GM11168 (cell line): Measurements from ENCODE around the gene LTBP3.

Experiments
- in situ Hi-C: fragments of 300-500 bp; cut with MboI; formaldehyde crosslinking; loops from one replicate; pipeline ENCODE4 v1.12.0; 2022; ENCODE audit warnings: low sequenced_read_pairs; ENCODE audit not compliant: unreplicated experiment

Gene LTBP3

DNA sequence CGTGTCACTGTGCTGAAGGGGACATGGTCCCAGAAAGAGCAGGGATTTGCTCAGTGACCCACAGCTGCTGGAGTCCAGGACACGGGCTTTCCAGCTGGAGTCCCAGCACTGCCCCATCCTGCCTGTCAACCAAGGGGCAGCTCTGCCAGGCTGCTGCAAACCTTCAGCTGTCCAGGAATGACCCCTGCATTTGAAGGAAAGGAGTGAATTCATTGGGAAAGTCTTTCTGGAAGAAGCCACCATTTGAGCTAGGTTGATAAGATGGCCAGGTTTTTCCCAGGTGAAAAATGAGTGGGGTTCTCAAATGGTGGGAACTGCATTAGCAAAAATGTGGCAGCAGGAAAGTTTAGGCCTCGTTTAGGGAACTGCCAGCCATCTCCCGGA lies 28.1 kb upstream of the LTBP3 start:
- in situ Hi-C loops, result no loop called here

DNA sequence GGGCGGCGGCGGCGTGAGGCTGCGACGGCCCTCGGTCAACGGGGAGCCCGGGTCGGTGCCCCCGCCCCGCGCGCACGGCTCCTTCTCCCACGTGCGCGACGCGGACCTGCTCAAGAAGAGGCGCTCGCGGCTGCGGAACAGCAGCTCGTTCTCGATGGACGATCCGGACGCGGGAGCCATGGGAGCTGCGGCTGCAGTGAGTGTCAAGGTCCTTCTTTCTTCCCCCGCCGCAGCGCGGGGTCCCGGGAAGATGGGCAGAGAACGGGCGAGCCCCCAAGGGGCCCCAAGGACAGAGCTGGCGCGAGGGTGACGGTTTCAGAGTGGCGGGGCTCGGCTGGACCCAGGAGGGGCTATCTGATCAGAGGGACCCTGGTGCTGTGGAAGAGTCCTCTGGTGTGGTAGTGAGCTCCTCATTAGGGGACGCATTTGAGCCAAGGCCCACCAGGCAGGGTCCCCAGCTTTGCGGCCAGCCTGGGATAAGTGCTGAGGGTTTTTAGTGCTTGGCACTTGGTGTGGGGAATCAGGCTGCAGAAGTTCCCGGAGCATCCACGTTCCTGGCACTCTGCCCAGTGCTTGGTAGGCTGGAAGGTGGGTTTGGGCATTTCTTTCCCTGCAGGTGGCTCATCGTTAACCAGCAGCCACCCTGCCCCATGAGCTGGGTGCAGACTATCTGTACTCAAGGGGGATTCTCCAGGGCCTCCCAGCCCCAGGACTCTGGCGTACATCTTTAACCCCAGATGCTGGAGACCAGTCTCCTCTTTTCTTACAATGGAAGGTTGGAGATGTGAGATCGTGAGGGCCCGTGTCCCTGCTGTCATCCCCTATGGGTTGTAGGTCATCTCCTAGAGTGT lies 27.5 kb upstream of the LTBP3 start:
- in situ Hi-C loops, result no loop called here

DNA sequence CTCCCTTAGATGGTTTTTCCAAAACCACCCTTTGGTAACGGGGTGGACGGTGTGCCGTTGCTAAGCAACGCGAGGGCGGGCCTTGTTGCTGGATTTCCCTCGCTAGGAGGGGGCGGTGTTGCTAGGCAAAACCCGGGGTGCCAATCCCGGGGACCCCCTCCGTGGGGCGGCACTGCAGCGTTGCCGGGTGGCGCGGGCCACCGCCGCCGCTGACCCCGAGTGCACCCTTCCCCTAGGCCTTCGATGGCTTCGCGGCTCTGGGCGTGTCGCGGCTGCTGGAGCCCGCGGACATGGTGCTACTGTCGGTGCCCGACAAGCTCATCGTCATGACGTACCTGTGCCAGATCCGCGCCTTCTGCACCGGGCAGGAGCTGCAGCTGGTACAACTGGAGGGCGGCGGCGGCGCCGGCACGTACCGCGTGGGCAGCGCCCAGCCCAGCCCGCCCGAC lies 26.6 kb upstream of the LTBP3 start:
- in situ Hi-C loops, result no loop called here

DNA sequence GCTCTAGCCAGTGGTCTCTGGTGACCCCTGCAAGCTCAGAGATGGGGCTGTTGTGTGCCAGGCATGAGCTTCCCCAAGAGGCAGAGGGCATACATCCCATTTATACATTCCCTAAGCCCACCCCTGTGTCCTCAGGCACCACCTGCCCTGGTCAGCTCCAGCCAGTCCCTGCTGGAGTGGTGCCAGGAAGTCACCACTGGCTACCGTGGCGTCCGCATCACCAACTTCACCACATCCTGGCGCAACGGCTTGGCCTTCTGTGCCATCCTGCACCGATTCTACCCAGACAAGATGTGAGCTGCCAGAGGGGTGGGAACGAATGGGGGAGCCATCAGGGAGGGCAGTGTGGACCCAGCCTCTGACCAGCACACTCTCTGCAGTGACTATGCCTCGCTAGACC lies 25.9 kb upstream of the LTBP3 start:
- in situ Hi-C loops, result no loop called here

DNA sequence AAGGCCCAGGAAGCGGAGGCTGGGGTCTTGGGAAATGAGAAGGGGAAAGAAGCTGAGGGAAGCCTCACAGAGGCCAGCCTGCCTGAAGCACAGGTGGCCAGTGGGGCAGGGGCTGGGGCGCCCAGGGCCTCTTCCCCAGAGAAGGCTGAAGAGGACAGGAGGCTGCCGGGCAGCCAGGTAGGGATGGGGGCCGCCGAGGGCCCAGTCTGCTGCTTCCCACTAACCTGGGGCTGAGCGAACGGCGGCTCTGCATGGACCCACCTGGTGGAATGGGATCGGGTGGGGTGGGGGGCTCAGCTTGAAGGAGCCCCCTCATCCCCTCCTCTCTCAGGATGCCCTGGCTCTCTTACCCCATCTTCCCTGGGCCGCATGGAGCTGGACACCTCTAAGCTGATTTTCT lies 25.4 kb upstream of the LTBP3 start:
- in situ Hi-C loops, result no loop called here

DNA sequence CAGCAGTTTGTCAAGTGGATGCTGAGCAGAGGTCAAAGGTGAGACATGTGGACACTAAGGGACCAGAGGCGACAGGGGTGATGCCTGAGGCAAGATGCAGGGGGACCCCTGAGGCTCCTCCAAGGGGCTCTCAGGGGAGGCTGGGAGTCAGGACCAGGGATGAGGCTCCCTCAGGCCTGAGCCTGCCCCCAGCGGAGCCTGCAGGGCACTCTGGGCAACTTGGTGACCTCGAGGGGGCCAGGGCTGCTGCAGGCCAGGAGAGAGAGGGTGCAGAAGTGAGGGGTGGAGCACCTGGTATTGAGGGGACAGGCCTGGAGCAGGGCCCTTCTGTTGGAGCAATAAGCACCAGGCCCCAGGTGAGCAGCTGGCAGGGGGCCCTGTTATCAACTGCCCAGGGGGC lies 23.8 kb upstream of the LTBP3 start:
- in situ Hi-C loops, result no loop called here

DNA sequence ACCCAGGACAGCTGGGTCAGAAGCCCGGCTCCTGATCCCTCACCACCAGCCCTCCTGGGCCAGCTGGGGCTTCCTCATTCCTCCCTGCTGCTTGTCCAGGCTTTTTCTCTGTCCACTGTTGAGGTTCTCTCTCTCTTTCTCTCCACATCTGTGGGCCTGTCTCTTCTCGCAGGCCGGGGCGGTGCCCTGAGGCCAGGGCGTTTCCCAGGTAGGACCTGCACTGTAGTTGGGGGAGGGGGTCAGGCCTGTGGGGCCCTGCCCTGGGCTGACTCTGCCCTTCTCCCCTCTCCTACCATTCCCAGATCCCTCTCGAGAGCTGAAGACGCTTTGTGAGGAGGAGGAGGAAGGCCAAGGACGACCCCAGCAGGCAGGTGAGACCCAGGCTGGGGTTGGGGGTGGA lies 22.6 kb upstream of the LTBP3 start:
- in situ Hi-C loops, result no loop called here

DNA sequence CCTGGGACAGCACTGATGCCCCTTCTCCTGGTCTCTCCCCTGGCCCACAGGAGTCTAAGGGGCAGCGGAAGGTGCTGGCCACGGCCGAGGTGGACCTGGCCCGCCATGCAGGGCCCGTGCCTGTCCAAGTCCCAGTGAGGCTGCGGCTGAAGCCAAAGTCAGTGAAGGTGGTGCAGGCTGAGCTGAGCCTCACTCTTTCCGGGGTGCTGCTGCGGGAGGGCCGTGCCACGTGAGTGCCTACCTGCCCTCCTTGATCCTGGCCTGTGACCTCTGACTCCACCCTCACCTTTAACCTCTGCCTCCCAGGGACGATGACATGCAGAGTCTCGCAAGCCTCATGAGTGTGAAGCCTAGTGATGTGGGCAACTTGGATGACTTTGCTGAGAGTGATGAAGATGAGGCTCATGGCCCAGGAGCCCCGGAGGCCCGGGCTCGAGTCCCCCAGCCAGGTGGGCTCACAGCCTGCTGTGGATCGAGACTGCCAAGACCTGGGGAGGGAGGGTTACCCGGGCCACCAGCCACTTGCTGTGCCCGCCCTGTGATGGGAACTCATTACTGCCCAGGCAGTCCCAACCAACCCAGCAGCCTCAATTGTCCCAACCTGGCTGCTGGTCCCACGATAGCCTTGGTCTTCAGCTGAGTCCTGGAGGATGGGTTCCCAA lies 22.0 kb upstream of the LTBP3 start:
- in situ Hi-C loops, result no loop called here

DNA sequence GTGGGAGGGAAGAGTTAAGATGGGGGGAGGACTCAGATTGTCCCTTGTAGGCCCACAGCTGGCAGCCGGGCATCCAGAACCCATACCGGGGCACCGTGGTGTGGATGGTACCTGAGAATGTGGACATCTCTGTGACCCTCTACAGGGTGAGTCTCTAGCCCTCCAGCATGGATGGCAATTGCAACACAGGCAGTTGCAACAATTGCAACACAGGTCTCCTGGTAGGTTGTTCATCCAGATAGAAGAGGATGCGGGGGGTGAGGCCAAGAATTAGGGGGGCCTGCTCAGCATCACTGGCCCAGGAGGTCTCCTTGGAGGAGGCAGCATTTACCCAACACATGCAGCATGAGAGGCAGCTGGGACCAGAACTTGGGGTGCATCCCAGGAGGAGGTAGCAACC lies 21.1 kb upstream of the LTBP3 start:
- in situ Hi-C loops, result no loop called here

DNA sequence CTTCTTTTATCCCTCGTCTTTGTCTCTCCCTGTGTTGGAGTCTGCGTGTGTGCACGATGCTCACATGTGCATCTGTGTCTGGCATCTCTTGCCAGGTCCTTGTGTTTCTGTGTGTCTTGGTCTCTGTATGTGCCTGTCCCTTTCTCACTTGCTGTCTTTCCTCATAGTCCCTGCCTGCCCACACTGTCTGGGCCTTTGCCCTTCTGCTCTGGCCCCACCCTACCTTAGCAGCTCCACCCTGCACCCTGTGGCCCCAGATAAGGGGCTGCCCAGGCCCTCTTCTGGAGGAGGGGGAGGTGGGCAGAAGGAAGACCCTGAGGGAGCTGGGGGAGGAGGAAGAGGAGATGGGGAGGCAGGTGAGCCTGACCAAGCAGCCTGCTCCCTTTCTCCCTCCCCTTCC lies 20.5 kb upstream of the LTBP3 start:
- in situ Hi-C loops, result no loop called here

DNA sequence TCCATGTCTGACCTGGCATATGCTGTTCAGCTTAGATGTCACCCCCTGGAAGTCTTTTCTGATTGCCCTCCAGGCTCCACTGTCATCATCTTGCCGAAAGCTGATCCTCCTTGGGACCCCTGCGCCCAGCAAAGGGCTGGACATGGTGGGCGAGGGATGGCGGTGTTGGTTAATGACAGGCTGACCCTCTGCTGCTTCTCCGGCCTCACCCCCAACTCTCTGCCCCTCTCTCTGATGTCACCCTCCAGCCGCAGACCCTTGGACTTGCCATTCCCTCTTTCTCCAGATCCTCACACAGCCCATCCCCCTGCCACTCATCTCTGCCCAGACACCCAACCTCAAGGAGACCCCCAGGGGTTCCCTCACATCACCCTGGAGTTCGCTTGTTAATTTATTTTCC lies 20.0 kb upstream of the LTBP3 start:
- in situ Hi-C loops, result no loop called here

DNA sequence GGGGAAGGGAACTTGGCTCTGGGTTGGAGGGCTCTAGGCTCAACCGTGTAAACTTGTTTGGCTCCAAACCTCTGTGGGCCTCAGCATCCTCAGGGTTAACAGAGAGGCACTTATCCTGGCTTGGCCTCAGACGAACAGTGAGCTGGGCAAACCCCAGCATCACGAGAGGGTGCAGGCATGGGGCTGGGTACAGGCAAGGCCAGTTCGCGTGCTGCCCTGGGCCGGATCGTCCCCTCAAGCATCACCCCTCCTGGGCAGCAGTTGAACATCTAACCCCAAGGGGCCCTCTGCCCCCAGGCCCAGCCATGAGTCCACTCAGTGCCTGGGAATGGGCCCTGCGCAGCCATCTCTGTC lies 19.6 kb upstream of the LTBP3 start:
- in situ Hi-C loops, result no loop called here

DNA sequence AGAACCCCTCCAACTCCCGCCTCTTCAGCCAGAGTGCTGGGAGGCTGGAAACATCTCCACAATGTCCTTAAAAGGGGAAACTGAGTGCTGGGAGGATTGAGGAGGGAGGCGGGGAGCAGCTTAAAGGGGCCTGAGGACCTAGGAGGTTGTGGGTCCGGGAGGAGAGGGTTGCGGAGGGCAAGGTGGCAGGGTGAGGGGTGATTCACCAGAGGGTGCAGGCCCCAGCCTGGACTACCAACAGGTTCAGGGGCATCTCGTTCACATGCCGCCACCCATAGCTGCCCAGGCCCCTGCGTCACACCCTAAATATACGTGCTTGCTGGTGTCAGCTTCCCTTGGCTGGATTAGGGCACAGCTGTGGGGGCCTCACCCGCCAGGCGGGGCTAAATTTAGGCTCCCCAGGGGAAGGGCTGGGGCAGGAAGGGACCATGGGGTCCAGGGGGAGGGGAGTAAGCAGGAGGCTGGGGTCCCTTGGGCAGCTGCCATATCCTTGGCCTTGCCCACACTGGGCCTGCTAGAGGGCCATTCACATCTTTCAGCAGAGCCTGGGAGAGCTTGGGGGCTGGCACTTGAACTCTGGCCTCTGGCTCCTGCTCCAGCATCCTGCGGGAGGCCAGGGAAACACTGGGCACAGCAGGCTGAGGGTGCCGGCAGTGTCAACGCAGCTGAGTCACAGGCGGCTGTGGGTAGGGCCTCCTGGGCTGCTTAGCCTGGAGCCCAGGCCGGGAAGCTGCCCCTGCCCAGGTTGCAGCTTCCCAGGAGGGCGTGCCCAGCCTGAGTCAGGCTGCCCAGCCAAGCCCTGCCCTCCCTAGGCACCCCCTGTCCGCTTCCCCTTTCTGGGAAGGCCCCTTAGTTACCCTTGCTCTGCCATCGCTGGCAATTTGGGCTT lies 19.0 kb upstream of the LTBP3 start:
- in situ Hi-C loops, result no loop called here

DNA sequence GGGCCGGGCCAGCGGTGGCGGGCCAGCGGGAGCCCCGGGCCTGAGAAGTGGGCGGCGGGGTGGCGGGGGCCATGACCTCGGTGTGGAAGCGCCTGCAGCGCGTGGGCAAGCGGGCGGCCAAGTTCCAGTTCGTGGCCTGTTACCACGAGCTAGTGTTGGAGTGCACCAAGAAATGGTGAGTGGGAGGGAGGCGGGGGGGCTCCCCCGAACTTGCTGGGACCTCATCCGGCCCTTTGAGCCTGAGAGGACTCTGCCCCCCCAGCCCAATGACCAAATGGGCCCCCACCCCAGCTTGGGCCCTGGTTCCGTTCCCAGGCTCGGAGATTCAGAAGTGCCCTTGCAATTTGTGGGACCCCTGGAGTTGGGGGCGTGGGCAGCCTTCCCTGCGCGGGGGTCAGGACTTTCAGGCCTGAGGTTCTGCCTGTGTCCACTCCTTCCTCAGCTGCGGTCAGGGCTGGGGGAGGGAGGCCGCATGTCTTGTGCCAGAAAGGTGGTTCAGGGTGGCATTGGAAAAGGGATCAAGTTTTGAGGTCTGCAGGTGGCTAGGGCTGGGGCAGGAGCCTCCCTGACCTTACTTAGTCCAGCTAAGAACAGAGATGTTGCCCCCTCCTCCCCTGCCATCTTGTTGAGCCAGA lies 18.2 kb upstream of the LTBP3 start:
- in situ Hi-C loops, result no loop called here

DNA sequence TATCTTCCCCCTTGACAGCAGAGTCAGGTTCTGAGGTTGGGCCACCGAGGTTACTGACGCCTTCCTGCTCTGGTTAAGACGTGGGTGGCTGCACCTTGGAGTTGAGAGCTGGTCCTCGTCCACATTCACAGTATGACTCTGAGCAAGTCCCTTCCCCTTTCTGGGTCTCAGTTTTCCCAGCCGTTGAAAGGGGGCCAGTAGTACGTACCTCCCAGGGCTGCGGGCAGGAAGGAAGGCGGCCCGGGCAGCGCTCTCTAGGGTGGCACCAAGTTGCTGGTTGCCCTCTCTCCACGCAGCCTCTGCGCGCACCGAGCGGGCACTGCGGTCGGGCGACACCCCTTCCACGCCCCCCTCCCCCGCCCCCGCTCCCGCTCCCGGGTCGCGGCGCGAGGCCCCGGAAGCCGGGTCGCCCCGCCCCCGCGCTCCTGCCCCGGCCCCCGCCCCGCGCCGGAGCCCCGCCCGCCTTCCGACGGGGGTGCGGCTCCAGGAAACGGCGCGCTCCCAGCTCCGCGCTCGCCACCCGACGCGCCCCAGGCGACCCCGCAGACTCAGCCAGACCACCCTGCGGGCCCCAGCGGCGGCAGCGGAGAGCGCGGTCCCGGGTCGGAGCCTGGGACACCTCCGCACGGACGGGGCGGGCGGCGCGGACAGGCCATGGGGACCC lies 17.5 kb upstream of the LTBP3 start, which contains the start of gene EHBP1L1:
TSS of gene EHBP1L1 (plus strand) at position 486 of the 664 bp plus-strand sequence. CDS start 250 bp downstream, outside the sequence.
- in situ Hi-C loops, result no loop called here

DNA sequence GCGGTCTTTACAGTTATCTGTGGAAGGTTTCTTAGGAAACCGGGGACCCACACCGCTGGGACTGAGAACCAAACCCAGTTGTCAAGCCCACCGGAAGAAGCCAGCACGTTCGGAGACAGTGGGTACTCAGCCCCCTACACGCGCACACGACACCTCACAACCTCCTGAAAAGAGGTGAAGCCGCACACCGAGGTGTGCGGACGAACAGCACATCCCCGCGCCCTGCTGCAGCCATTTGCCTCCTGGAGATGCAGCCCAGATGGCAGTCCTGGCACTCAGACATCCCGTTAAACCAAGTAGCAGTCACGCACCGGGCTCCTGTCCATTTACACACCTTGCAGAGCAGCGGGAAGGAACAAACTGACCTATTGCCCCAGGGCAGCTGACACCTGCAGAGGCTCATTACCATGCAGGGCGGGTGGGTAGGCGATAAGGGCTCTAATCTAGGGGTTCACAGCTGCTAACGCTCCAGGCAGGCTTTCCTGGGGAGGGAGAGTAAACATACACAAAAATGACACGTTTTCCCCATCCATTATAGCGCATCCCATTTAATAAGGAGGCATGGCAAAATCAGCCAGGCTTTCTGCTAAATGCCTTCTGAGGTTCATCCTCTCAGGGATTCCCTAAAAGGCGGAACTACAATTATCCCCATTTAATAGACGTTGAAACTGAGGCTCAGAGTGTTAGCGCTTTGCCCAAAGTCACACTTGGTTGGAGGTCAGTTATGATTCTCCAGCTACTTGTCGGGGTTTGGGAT lies 16.8 kb upstream of the LTBP3 start:
- in situ Hi-C loops, result no loop called here

DNA sequence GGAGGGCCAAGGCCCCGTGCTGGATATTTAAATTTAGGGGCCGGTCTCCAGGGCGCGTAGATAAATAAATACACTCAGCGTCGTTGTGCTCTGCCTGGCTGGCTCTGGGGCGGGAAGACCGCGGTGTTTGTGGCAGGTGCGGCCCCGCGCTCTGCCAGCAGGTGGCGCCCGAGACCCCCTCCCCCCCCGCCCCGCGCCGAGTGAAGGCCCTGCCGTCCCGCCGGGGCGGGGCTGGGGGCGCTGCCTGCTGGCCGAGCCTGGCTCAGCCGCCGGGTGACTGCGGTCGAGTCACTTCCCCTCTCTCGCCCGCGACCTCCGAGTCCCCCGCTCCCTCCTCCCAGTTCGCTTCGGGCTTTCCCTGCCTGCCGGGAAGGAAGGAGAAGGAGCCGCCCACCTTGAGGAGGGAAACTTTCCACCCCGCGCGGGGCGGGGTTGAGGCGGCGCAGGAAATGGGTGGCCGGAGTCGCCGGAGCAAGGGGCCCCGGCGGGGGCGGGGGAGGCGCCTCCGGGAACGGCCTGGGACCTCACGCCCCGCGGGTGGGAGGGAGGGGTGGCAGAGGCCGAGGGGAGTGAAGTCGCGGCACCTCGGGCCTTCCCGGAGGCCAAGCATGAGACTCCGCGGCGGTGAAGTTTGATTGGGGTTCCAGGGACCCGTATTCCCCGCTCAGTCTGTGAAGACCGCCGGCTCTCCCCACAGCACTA lies 16.1 kb upstream of the LTBP3 start:
- in situ Hi-C loops, result no loop called here

DNA sequence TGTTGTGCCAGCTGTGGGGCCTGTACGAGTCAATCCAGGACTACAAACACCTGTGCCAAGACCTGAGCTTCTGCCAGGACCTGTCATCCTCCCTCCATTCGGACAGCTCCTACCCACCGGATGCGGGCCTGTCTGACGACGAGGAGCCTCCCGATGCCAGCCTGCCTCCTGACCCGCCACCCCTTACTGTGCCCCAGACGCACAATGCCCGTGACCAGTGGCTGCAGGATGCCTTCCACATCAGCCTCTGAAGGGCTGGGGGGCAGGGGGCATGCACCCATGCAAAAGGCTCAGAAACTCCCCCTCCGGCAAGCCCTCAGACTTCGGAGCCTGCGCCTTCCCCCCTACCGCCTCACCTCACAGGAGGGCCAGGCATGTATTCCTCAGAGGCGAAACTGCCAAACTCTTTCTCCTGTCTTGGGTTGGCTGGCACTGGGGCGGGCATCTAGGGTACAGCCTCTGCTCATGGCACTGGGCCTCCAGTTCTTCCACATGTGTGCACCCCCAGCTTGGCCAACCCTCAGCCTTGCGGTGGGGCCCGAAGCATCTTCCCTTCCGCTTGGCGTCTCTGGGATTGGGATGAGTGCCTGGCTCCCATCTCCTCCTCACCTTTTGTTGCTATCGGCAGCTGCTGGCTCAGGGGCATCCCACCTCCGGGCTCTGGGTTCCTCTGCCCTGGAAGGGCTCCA lies 15.4 kb upstream of the LTBP3 start:
- in situ Hi-C loops, result no loop called here
